Stimulated activated CD8-positive, alpha-beta memory T cell treated with anti-CD3 and anti-CD28 coated beads, Interleukin-15, amount 100 ng/mL, for 48 hours (primary cell): Measurements from ENCODE around the gene CD58.

Experiments used
- DNase-seq, 2 donors: peaks; one replicate each; pipeline ENCODE4 v3.0.0-alpha.2; 2020; ENCODE audit warnings: low read depth in 2 of 2

The CD58 gene

GRCh38 chr1:116508984-116509980, 61.5 kb downstream of the CD58 start:
- peak; percentile 40 to 56 for DNase-seq

- DNase-seq, result no peak
Measured at GRCh38 chr1:116508085-116508983, 62.5 kb downstream of the CD58 start.

DNA sequence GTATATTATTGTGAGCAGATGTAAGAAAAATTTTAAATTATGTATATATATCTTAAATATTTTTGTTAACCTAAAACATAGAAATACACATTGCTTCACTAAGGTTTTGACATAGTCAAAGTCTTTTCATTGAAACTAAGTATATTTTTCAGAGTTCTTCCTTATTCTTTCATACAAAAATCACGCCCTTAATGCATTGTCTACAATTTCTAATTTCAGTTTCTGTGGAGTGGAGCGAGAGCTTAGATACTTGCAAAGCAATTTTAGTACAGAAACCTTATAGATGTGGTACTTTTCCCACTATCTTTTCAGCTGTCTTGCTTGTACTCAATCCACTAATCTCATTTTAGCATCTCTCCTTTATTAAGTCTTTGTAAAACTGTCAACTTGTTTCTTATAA, 63.2 kb downstream of the CD58 start:
- DNase-seq, result no peak

- no peak for DNase-seq
Measured at GRCh38 chr1:116506132-116507004, 64.5 kb downstream of the CD58 start.

DNA sequence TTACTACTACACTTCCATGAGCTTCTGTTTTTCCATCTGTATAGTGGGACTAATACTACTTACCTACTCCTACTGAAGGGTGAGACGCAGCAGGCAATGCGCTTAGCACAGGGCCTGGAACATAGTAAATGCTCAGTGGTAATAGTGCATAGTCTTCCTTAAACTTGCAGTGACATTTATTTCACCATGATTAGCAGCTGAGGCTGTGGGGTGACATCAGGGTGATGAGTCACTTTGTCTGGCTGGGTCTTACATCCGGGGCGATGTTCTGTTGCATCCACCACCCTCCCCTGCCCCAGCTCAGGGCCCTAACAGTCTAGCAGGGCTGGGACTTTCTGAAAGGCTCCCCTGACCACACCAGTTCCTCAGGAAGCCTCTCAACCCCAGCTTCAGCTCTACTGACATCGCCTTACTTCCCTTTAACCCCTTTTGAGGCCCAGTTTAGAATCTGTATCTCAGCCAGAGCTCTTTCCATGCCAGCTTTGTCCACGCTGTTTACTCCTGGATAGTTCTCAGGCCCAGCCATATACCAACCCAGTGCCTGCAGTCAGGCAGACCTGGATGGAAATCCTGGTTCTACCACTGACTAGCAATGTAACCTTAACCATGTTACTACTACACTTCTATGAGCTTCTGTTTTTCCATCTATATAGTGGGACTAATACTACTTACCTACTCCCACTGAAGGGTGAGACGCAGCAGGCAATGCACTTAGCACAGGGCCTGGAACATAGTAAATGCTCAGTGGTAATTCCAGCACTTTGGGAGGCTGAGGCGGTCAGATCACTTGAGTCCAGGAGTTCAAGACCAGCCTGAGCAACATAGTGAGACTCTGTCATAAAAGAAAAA, 66.3 kb downstream of the CD58 start:
- peak; percentile 75 to 83 for DNase-seq

- DNase-seq, result no peak
Measured at GRCh38 chr1:116503546-116504307, 67.1 kb downstream of the CD58 start.

DNA sequence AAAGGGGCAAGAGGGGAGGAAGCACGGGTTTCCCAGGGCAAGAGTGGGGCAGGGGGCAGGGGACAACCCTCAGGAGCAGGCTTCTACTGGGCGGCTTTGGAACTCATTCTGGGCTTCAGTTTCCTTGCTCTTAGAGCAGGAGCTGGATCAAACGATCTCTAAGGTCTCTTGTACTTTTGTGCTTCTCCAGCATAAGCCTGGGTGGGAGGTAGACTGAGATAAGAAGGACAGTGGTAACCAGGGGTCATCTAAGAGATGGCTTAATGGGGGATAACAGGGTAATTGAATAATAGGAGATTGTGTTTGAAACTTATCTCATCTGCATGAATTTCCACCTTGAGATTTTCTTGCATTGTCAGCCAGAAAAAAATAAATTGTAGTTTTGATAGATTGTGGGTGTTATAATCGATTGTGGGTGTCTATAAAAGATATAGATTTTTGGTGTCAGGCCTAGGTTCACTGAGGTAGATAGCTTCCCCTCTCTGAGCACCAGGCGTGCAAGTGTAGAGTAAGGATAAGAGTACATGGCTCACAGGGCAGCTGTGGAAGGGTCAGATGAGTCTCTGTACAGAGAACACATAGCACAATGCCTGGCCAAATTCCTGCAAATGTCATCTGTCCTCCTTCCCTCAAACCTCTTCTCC, 68.0 kb downstream of the CD58 start:
- no peak for DNase-seq

DNA sequence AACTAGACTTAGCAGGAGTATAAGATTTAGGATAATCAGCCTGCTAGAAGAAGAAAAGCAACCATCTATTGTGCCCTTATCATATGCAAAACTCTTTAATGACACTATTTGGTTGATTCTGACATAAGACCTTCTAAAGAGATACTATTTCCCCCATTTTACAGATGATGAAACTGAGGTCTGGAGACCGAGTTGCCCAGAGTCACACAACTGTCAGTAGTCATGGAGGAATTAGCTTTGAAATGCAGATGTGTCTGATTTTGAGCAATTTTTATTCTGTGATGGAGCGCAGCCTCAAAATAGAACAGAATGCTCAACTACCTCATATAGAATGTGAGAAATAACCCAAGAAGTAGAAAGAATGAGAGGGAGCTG, 69.0 kb downstream of the CD58 start:
- no peak for DNase-seq

GRCh38 chr1:116501125-116501869, 69.5 kb downstream of the CD58 start:
- no peak for DNase-seq

- DNase-seq, result peak in 1 of 2 donors; percentile 24
Measured at GRCh38 chr1:116498789-116499628, 71.8 kb downstream of the CD58 start.

- no peak for DNase-seq
Measured at GRCh38 chr1:116497656-116498055, 73.2 kb downstream of the CD58 start.

DNA sequence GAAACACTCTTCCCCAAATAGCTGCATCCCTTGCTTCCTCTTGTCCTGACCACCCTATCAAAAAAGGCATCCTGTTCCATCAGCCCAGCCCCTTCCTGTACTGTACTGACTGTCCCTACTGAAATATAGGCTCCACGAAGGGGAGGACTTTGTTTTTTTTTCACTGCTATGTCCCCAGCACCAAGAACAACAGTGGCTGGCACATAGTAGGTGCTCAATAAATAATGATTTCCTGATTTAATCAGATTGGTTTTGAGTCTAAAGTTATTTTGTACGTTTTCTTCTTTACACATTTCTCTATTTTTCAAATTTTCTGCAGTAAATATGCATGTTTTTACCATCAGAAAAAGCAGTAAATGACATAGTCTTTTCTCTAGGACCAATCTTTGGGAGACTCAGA, 73.9 kb downstream of the CD58 start:
- DNase-seq, result no peak

DNA sequence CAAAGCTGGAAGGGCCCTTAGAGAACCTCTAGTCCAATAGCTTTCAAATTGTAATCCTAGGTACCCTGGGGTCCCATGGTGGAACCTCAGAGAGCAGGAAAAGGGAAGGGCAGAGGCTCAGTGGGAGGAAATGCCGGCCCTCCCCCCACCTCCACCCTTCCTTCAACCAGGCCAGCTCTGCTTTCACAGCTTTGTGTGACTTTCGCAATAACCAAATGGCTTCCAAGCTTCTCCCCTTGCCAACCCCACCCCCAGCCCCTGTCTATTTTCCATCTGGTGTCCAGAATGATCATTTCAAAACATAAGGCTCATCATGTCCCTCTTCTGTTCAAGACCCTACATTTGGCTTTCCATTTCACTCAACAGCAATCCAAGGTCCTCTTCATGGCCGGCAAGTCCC, 74.4 kb downstream of the CD58 start:
- no peak for DNase-seq

- DNase-seq, result no peak
Measured at GRCh38 chr1:116495535-116495934, 75.3 kb downstream of the CD58 start.

DNA sequence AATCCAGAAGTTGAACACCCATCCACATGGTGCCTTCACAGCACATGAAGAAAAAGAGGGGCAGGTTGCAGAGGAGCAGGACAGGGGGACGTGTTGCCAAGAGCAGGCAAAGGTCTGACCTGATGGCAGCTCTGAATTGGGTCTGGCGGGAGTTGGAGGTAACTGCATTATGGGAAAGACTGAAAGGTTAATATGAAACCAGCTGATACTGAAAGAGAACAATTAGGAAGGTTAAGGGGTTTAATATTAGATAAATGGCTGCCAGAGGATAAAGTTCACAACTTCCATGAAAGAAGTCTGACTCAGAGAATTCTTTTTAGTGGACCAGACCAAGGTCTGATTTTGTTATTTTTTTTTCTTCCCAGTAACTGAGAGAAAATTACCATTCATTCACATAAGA, 76.1 kb downstream of the CD58 start:
- DNase-seq, result no peak

- no peak for DNase-seq
Measured at GRCh38 chr1:116494353-116494692, 76.5 kb downstream of the CD58 start.

- no peak for DNase-seq
Measured at GRCh38 chr1:116493484-116494352, 77.1 kb downstream of the CD58 start.
